Endodermal cell (in vitro differentiated cells): Measurements from ENCODE around the gene EIF3B. TPM values are rescaled to one million over a fixed set of nuclear protein-coding genes. Genes with fewer than 3 reads are reported as not detected.

Experiments used
- DNase-seq: peaks from one replicate; pipeline ENCODE4 v3.0.0-alpha.2; 2017
- H3K27ac ChIP-seq: 2 replicates; pipeline ENCODE4 v1.5.1; 2013; ENCODE audit warnings: mild to moderate bottlenecking, low read depth, low read length, moderate library complexity
- H3K27me3 ChIP-seq: 2 replicates; pipeline ENCODE4 v1.6.1; 2013; ENCODE audit warnings: mild to moderate bottlenecking, low read length, moderate library complexity; ENCODE audit not compliant: insufficient read depth, control insufficient read depth, poor library complexity, severe bottlenecking
- H3K36me3 ChIP-seq: 2 replicates; pipeline ENCODE4 v1.7.0; 2013; ENCODE audit warnings: mild to moderate bottlenecking, low read length, moderate library complexity; ENCODE audit not compliant: control insufficient read depth, insufficient read depth
- H3K4me1 ChIP-seq: one replicate; pipeline ENCODE4 v1.7.0; 2013; ENCODE audit warnings: low read length; ENCODE audit not compliant: control insufficient read depth, insufficient read depth
- H3K4me3 ChIP-seq: 2 replicates; pipeline ENCODE4 v1.5.1; 2013; ENCODE audit warnings: mild to moderate bottlenecking, low read length, moderate library complexity
- H3K9ac ChIP-seq: 2 replicates; pipeline ENCODE4 v1.6.1; 2013; ENCODE audit warnings: mild to moderate bottlenecking, low read length, moderate library complexity; ENCODE audit not compliant: poor library complexity, severe bottlenecking; ENCODE audit errors: extremely low read depth
- H3K9me3 ChIP-seq: 2 replicates; pipeline ENCODE4 v1.6.1; 2013; ENCODE audit warnings: mild to moderate bottlenecking, low read length, moderate library complexity; ENCODE audit not compliant: control insufficient read depth
- H3K27ac Mint-ChIP-seq: 2 replicates; pipeline ENCODE4 v1.8.0; 2020; ENCODE audit warnings: mixed read lengths
- H3K27me3 Mint-ChIP-seq: 2 replicates; pipeline ENCODE4 v1.8.0; 2021; ENCODE audit warnings: mild to moderate bottlenecking, mixed read lengths; ENCODE audit not compliant: insufficient read depth
- H3K36me3 Mint-ChIP-seq: 2 replicates; pipeline ENCODE4 v1.8.0; 2020; ENCODE audit warnings: low read depth, mixed read lengths
- H3K4me1 Mint-ChIP-seq: 2 replicates; pipeline ENCODE4 v1.8.0; 2020; ENCODE audit warnings: mixed read lengths
- H3K4me3 Mint-ChIP-seq: 2 replicates; pipeline ENCODE4 v1.8.0; 2020; ENCODE audit warnings: mild to moderate bottlenecking, moderate library complexity, mixed read lengths
- H3K9me3 Mint-ChIP-seq: 2 replicates; pipeline ENCODE4 v1.8.0; 2020; ENCODE audit warnings: mild to moderate bottlenecking, mixed read lengths
- CTCF ChIP-seq: fragments of 200-600 bp; sonication (generic); conservative IDR thresholded peaks from 2 replicates; pipeline ENCODE4 v1.5.0; 2021; ENCODE audit warnings: antibody characterized with exemption, mild to moderate bottlenecking
- WGBS, 2 experiments: methylation state at CpG; one replicate each; pipeline versions ENCODE4 v1.1.5 to v1.1.7; 2013; ENCODE audit warnings: missing lambda C conversion rate in 2 of 2, mixed read lengths in 1 of 2; ENCODE audit not compliant: insufficient coverage in 1 of 2, insufficient read length in 1 of 2; 5-methylcytosine and 5-hydroxymethylcytosine counted together
- total RNA-seq, 2 donors: library from RNA; stranded (reverse); fragmentation: NEBNext Ultra II Directional in 1 of 2; extraction: Animal tissue kit (Norgen Biotek cat#: 25700) in 1 of 2; gene quantifications; 2 replicates in 1 of 2; 3 replicates in 1 of 2; pipeline ENCODE4 v1.2.1, GENCODE V29; 2021

Gene EIF3B
- total RNA-seq, 2 donors from 2014 or later = 172 to 220 TPM

GRCh38 chr7:2321020-2321419 lies 33.6 kb upstream of the EIF3B start:
- Mint-ChIP-seq H3K27ac (peak overlapping the region; percentile 64), H3K4me1 (peaks cover 3% of the 10 kb centered on the region), H3K9me3 (no peaks in the 10 kb centered on the region), H3K4me3 (no peak overlapping the region), H3K36me3 (no peaks in the 10 kb centered on the region), H3K27me3 (no peaks in the 10 kb centered on the region)
- WGBS, 2 experiments = 70% methylated on average over 9 to 11 of the region's 11 CpGs
- Histone ChIP-seq H3K4me1 (no peaks in the 10 kb centered on the region), H3K9me3 (no peaks in the 10 kb centered on the region), H3K27ac (no peak overlapping the region), H3K27me3 (no peaks in the 10 kb centered on the region), H3K4me3 (no peak overlapping the region), H3K36me3 (no peaks in the 10 kb centered on the region), H3K9ac (no peak overlapping the region)
- peak; percentile 62 for TF ChIP-seq CTCF
- DNase-seq = peak; percentile 73

- H3K36me3 Mint-ChIP-seq = no peaks in the 10 kb centered on the region
- H3K9me3 Mint-ChIP-seq = no peaks in the 10 kb centered on the region
- WGBS, 2 experiments = 92 to 94% methylated on average over 4 of the region's 4 CpGs
- no peaks in the 10 kb centered on the region for H3K27me3 ChIP-seq
- no peak for DNase-seq
- no peaks in the 10 kb centered on the region for H3K27me3 Mint-ChIP-seq
- no peaks in the 10 kb centered on the region for H3K4me1 ChIP-seq
- no peaks in the 10 kb centered on the region for H3K36me3 ChIP-seq
- H3K4me1 Mint-ChIP-seq = peaks cover 3% of the 10 kb centered on the region
- no peak for TF ChIP-seq CTCF
- H3K27ac Mint-ChIP-seq = no peak overlapping the region
- H3K4me3 Mint-ChIP-seq = no peak overlapping the region
- H3K9ac ChIP-seq = no peak overlapping the region
- no peak overlapping the region for H3K4me3 ChIP-seq
- H3K9me3 ChIP-seq = no peaks in the 10 kb centered on the region
- H3K27ac ChIP-seq = no peak overlapping the region
Measured at GRCh38 chr7:2325162-2325561, 29.5 kb upstream of the EIF3B start.

- H3K27me3 ChIP-seq = no peaks in the 10 kb centered on the region
- no peak overlapping the region for H3K4me3 ChIP-seq
- H3K4me1 ChIP-seq = no peaks in the 10 kb centered on the region
- no peaks in the 10 kb centered on the region for H3K9me3 ChIP-seq
- H3K36me3 Mint-ChIP-seq = no peaks in the 10 kb centered on the region
- no peak overlapping the region for H3K27ac Mint-ChIP-seq
- H3K4me1 Mint-ChIP-seq = no peaks in the 10 kb centered on the region
- no peak for DNase-seq
- no peak overlapping the region for H3K27ac ChIP-seq
- 95% methylated on average over 6 to 7 of the region's 7 CpGs for WGBS, 2 experiments
- no peak for TF ChIP-seq CTCF
- H3K4me3 Mint-ChIP-seq = no peak overlapping the region
- H3K9me3 Mint-ChIP-seq = no peaks in the 10 kb centered on the region
- no peak overlapping the region for H3K9ac ChIP-seq
- H3K27me3 Mint-ChIP-seq = no peaks in the 10 kb centered on the region
- no peaks in the 10 kb centered on the region for H3K36me3 ChIP-seq
Measured at GRCh38 chr7:2326951-2327350, 27.7 kb upstream of the EIF3B start.
